NCI-H1105 treated with DMSO at 0.1 percent for 48 hours (cell line): ENCODE results near the gene MAL.

ENCODE experiments used
- DNase-seq: peaks from one replicate; lab custom pipeline; 2025; lab: John Stamatoyannopoulos, UW

MAL gene

DNA sequence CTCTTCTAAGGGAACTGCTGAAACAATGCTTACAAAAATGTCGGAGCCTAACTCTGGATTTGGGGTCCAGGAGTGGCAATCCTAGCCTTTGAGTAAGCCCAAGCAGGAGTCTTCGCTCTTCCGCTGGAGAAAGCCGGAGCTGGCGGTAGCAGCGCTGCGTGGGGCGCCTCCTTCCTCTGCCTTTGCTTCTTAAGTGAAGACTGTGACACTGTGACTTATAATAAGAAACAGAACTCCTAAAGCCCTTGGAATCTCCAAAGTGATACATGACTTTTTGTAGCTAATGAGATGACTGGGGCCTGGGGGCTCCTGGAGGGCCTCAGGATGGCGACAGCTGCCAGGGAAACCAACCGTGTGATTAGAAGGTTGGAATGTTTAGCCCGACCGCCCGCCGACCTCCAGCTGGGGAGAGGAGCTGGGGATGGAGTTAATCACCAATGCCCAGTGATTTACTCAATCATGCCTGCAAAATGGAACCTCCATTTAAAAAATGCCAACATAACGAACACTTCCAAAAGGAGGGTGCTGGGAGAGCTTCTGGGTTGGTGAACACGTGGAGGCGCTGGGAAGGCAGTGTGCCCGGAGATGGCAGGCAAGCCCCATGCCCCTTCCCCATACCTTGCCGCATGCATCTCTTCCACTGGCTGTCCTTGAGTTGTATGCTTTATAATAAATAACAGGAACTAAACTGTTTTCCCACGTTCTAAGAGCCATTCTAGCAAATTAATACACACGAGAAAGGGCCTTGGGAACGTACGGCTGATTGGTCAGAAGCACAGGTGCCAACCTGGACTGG, 29.0 kb upstream of the MAL start:
- DNase-seq = no peak

DNA sequence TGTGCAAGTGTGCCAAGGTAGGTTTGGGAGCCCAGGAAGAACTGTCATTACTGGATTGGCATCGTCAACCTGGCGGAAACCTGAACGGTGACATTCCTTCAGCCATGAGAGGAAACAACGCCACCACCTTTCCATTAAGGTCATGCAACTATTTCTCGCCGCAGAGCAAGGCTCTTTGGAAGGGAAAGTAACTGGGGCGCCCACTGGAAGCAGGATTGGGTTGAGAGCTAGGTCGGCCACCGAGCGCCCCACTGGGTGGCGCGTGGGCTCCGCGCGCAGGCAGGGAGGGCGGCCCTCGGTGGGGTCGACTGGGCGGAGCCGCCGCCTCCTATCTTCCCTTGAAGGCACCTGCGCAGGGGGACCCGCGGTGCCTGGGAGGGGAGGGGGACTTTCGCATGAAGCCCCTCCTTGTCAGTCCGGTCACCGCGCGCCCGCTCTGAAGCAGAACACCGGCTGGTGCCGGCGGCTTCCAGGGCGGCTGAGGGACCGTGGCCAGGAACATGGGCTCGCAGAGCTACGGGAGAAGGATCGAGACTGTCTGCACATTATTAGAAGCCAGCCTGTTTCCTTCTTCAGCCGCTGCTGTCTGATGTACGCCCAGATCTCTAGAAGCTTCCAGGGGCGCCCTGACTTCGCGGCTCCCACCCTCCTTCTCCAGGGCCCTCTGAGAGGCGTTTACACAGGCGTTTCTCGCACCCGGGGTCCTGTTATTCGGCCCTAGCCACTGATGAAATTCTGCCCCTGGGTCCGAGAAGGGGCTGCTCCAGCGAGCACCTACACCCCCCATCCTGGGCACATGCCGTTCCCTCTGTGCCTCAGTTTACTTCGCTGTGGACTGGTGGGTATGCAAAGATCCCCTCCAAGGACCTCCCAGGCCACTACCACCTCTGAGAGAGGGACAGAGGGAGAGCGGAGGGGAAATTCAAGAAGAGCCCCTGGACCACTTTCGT, 27.3 kb upstream of the MAL start:
- DNase-seq = no peak

DNA sequence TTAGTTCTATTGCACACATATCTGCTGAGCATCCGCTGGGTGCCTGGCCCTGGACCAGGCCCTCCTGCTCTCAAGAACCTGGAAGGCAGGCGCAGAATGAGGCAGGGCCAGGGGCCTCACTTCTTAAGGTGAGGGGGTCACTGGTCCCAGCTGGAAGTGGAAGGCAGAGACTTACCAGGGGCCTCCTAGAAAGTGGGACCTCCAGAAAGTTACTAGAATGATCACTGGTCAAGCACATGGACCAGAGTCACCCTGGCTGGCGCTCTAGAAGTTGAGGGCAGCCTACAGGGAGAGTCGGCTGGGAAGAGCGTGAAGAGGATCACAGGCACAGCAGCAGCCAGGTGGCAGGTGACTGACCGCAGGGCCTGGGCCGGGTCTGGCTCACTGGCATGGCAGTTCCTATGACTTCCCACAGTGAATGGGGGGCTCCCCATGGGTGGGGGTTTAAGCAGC, 26.1 kb upstream of the MAL start:
- no peak for DNase-seq

DNA sequence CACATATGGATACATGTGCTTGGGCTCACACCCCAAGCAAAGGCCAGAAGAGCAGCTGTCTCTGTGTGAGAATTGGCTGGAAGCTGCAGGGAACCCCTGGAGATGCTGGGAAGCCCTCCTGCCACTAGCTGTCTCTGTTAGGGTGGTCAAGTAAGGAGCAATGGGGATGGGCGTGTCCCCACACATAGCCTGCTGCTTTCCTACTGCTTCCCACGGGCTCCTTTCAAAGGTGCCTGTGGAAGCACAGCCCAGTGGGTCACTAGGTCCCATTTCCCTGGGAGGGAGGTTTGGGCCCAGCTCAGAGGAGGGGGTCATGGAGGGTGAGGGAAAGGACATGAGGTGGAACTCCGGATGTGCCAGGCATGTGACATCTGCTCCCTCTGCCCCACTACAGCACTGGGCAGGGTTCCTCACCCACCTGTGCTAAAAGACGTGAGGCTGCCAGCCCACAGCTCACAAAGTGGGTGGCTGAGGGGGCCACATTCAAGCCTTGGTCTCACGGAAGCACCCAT, 24.4 kb upstream of the MAL start:
- no peak for DNase-seq

DNA sequence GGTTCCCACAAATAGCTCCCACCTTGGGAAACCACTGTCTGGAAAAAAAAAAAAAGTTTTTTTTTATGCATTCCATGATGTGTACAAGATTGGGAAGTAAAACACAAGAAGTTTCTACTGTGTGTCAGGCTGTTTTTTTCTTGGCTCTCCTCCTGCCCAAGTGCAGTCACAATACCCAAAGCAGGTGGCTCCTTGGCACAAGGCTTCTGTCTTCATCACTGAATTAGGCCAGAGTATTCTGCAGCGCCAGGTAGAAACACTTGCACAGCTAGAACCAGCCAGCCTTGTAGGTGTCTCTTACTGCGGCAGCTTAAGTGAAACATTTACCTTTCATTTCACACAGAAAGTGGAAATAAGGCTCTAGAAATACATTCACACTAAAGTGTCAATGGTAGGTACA, 23.8 kb upstream of the MAL start:
- no peak for DNase-seq

DNA sequence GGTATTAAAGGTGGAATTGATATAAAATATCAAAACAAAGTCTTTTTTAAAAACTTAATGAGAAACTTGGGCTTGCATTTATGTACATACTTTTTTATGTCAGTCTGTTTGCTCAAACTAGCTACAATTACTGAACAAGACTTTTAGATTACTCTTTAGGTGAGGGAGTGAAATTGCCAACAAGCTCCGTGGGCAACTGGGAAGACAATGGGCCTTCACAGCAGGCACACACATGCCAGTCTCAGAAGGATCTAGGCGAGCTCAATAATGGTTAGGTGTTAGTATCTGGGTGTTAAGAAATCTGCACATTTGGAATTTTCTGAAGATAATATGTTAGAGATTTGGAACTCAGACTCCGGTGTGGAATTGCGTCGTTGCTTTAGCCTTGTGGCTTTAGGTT, 23.0 kb upstream of the MAL start:
- DNase-seq = no peak

DNA sequence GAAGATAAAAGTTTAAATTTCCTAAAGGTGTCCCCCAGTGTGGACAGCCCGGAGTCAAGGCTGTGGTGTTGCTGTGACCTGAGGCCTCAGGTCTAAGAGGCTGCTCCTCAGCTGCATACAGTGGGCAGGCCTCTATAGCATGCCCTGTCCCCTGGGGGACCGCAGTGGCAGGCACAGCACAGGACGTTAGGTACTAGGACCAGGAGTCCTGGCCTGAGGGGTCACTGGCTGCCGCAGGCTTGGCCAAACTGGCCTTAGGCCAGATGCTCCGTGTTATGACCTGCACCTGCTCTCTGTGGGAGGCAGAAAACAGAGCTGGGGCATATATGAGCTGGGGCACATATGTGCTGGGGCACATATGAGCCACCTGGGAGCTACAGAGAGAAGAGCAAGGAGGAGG, 21.2 kb upstream of the MAL start:
- no peak for DNase-seq

DNA sequence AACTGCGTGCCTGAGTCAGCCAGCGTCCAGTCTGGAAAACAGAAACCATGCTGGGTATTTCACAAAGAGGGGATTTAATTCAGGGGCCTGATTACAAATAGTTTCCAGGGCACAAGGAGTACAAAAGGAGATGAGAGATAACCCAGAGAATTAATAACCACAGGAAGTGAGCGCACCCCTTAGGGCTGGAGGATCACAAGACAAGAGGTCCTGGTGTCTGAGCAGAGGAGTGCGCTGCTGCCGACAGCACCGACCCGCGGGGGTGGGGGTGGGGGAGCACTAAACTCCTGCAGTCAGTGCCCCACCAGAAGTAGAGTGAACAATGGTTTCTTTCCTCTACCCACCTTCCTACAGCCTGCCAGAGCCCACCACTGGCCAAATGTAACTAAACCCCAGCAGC, 20.8 kb upstream of the MAL start:
- DNase-seq = no peak

DNA sequence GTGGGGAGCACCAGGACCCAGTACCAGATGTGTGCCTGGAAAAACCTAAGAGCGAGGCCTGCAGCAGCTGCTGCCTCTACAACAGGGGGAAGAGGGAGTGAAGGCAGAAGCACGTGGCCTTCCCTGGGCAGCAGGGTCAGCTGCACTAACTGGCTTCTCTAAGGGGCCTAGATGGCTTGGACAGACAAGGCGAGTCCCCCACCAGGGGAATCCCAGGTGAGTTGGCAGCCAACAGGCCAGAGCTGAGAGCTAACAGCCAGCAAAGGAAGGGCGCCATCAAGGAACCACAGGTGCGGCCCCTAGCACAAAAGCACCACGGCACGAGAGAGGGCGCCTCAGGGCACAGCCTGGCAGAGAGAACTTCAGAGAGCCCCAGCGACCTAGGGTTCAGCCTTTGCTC, 19.8 kb upstream of the MAL start:
- no peak for DNase-seq

DNA sequence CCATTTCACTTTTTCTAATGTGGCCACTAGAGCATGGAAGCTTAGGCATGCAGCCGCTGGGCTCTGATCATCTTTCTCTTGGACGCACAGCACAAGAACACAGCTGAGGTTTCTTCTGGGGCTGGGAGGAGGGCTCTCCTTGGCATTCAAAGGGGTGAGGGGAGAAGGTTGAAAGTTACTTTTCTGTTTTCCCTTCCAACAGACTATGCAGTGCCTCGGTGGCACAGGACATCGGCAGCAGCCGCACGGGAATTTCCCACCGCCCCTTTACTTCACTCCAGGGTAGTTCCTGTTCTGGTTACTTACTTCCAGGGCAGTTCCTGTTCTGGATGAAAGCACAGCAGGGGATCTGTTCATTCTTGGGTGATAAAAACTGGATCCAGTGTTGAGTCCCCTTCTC, 18.9 kb upstream of the MAL start:
- no peak for DNase-seq

DNA sequence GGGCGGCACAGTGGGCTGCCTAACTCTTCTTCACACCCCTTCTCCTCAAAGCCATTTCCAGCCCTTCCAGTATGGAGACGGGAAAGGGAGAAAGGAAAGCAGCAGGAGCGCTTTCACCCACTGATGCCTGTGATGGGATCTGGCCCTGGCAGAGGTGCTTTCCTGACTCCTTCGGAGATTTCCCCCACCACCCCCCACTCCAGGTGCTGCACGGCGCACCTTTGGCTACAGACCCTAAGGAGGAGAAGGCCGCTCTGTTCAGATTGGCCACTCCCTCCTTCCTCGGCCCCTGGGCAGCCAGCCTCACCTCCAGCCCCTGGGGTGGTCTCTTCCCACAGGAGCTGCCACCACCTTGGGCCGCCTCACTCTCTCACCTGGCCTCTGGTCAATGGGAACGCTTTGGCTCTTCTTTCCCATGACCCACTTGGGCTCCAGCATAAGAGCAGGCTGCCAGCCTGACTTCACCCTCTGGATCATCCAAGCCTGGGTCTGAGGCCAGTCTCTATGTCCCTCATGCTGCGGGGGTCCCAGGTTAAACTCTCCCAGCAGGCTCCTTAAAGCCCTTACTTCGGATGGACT, 18.4 kb upstream of the MAL start:
- no peak for DNase-seq

DNA sequence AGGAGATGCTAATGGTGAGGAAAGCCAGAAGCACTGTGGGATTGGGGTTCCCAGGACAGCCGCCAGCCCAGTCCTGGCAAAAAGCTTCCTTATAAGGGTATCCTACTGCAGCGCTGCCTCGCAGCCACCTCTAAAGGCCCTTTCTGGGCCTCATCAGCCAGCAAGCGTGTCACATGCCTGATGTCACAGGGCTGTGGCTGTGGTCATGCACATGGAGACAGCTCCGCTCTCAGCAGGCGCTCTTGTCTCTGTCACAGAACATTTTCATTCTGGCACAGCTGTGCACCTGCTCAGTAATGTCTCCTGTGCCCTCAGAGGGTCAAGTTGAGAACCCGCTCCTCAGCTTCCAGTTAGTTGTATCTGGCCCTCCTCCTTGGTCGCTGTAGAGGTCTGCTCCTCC, 17.7 kb upstream of the MAL start:
- DNase-seq = no peak

DNA sequence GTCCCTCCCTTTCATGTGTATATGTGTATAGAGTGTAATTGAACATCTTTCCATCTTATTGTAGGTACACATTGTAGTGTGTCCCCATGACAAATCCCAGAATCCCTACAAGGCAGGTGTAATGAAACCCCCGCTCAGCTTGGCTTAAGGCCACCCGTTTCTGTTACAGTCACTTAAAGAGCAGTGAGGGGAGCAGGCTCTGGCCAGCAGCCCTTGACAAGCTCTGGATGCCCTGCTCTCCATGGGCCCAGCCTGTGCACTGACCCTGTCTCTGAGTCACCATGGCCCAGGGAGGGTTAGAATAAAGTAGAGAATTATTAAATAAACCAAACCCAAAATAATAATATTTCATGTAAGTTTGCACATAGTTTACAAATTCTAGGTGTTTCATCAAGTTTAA, 17.2 kb upstream of the MAL start:
- no peak for DNase-seq

DNA sequence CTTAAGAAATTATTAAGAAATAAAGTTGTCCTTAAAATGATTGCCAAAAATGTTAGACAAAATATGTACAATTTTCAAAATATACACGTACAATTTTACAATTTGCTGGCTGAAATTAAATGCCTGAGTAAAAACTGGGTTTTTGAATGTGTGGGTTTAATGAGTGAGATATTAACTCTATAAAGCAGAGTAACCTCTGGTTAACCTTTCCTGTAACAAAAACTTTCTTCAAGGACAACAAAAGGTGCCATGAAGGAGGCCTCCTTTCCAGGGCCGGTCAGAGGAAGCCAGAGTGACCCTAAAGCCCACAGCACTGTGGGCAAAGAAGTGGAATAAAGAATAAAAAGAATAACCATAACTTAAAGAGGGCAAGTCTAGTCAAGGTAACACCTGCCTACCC, 16.5 kb upstream of the MAL start:
- no peak for DNase-seq

DNA sequence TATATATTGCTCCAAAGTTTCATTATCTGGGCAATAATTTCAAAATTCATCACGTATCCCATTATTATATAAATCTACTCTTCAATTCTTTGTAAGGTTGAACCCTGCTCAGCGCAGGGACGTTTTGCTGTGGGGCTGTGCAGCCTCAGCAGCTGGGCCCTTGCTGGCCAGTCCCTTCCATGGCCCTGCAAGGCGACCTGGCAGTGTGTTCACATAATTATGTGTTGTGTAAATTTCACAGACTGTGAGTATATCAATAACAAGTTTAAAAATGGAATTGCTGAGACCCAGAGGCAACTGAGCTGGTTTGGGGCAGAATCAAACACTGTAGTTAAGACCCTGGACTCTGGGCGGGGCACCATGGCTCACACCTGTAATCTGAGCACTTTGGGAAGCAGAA, 16.1 kb upstream of the MAL start:
- no peak for DNase-seq

DNA sequence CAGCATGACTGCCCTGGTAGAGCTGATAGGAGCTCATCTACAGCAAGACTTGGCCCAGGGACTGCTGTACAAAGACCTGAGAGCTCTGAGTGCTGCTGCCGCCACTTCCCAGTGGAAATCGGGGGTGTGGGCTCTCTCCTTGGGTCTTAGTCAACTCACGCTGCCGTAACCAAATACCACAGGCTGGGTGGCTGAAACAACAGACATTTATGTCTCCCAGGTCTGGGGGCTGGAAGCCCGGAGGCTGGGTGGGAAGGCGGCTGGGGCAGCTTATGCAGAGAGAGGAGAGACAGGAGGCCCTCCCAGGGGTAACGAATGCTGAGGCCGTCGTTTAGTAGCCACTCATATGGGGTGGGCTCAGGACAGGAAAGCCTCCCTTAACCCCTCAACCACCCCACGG, 15.4 kb upstream of the MAL start:
- DNase-seq = no peak

DNA sequence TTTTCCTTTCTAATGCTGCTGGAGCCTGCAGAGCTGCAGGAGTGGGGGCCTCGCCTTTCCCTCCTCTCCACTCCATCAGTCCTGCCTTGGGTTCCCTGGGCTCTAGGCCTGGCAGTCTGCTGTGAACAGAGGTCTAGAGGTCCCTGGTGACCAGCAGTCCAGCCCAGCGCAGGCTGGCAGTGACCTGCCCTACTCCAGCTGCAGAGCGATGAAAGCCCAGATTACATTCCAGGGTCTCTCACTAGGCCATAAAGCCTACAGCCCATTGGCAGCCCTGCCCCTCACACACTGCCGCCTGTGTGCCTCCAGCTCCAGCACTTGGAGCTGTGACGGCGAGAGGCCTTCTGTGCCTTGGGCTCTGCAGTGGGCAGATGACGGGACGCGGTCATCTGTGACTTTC, 14.8 kb upstream of the MAL start:
- DNase-seq = no peak

DNA sequence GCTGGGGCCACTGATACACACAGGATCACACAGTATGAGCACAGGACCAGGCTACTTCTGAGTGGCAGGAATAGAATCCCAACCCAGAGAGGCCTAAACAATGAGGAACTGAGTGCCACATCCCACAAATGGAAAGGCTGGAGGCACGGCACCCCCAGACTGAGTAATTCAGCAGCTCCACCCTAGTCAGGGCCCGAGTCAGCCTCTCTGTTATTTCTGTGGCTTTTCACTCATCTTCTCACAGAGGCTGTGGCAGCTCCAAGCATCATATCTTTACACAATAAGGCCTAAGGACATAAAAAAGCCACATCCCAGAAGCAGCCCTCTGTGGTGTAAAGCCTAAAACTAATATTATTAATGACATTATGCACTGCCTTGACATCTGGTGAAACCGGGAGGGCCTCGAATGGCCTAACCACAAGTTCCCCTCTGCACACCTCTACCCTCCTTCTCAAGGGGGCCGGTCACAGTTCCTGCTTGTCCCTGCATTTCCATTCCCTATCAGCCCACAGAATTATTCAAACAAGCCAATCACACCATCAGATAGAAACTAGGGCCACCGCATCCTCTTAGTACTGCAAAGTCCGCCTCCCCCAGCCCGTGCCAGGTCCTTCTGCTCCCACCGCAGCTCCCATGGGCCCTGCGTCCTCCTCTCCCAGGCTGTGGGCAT, 12.5 kb upstream of the MAL start:
- no peak for DNase-seq

DNA sequence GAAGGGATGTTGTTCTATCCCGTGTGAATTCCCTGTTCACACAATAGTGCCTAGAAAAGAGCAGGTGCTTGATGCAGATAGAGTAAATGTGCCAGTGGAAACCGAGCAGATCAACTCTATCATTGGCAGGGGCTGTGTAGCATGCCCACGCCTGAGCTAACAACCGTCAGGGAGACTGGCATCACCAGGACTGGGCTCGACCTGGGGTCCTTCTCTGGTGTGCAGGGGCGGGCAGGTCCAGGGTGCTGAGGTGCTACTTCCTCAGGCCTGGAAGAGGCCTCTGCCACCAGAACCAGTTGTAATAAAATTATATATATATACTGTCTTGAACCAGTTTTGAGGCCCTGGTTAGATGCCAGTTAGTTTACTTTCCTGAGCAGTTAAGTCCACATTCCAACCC, 11.8 kb upstream of the MAL start:
- DNase-seq = no peak

DNA sequence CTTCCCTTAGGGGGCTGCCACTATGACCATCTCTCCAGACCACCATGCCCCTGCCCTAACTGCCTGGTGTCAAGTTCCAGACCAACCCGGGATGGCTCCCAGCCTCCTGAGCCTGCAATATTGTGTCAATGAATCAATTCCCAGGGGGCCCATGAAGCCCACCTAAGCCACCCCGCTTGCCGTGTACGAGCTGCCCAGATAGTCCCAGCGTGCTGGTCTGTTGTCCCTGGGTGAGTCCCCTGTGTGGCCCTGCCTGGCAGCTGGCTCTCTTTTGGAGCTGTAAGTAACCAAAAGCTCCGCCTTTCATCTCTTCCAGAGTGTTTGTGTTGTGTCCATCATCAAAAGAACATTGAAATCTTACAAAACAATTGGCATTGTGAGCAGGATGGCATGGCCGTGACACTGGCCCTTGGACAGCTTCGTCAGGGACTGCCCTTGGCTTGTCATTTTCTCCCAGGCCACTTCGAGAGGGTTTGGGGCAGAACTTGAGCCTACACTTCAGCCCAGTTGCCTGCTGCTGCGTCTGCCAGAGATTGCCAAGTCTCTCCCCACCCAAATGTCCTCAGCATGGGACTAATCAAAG, 11.3 kb upstream of the MAL start:
- DNase-seq = no peak

DNA sequence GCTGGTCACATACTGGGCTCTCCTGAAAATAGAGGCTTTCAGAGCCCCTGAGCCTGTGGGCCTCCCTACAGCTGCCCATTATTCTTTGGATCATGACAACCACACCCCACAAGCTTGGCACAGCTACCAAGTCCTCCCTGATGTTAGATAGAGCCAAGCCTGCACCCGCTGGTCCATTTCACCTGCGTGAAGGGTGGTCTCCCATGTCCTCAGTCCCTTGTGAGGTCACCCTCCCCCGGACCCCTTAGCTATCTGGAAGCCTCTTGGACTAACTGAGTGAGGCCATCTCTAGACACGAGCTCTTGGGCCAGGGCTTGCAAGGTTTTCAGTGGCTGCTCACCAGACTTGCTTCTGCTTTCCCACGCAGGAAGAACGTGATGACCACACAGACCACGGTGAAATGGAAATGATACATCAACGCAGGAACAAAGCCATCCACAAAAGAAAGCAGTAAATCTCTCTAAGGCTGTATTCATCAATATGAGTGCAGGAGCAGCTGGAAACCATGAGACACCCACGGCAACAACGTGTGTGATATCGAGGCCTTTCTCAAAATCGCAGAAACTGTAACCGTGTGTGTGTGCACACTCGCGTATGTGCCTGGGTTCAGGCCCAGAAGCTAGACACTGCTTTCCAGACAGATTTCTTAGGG, 10.1 kb upstream of the MAL start:
- no peak for DNase-seq
